Mammary epithelial cell (primary cell): ENCODE results near the gene PCDH15.

ENCODE experiments used
- EZH2 ChIP-seq: IDR thresholded peaks from 2 replicates; pipeline ENCODE4 v1.6.1; 2012; ENCODE audit warnings: low read length, inconsistent platforms, borderline replicate concordance
- TF ChIP-seq, protein P1 (sequence below), 2 donors: IDR thresholded peaks in 1 of 2; conservative IDR thresholded peaks in 1 of 2; 2 replicates each; pipeline ENCODE4 v1.5.1; 2011 to 2012; ENCODE audit warnings: inconsistent platforms in 2 of 2, low read length in 2 of 2, mild to moderate bottlenecking in 2 of 2, control low read depth in 1 of 2, low read depth in 1 of 2; ENCODE audit not compliant: insufficient read depth in 1 of 2; ENCODE audit errors: extremely low read depth in 1 of 2

DNA sequence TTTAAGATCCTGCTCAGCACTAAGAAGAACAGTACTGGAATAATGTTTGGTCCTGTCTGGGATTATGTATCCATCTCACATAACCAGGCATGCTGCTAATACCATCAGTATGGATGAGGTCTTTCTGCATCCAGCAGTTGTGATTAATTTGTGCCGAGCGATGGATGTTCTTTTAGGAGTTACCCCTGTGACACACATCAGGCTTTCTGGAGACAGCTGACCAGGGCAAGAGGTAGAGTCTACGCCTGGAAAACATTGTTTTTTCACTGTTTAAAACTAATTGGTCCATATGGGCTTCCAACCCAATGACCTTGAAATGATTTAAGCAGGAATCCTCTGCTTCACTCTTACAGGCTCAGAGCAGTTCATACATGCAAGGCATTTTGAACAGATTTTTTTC is 603.0 kb downstream of the PCDH15 start:
- TF ChIP-seq, protein P1, sequence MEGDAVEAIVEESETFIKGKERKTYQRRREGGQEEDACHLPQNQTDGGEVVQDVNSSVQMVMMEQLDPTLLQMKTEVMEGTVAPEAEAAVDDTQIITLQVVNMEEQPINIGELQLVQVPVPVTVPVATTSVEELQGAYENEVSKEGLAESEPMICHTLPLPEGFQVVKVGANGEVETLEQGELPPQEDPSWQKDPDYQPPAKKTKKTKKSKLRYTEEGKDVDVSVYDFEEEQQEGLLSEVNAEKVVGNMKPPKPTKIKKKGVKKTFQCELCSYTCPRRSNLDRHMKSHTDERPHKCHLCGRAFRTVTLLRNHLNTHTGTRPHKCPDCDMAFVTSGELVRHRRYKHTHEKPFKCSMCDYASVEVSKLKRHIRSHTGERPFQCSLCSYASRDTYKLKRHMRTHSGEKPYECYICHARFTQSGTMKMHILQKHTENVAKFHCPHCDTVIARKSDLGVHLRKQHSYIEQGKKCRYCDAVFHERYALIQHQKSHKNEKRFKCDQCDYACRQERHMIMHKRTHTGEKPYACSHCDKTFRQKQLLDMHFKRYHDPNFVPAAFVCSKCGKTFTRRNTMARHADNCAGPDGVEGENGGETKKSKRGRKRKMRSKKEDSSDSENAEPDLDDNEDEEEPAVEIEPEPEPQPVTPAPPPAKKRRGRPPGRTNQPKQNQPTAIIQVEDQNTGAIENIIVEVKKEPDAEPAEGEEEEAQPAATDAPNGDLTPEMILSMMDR (conservative IDR thresholded peaks at IDR 0.05 in 1 of 2, IDR thresholded peaks at IDR 0.05 in 1 of 2; ENCODE audit: extremely low read depth in 1 of 2, insufficient read depth in 1 of 2, low read depth in 1 of 2, low read length in 2 of 2): no peak
- TF ChIP-seq EZH2: no peak
